OCI-LY3 (cell line): Measurements from ENCODE around the gene TJP3.
A peak's percentile ranks its signal among the peaks of the same experiment; 100 is the strongest.

ENCODE experiments used
- H2AFZ ChIP-seq: fragments of 200-600, 300-600 bp; shearing (Covaris generic); 2 replicates; pipeline ENCODE4 v1.6.0; 2014; ENCODE audit warnings: antibody characterized with exemption, low read depth, low read length
- H3K27ac ChIP-seq: fragments of 200-600, 300-600 bp; sonication (generic); 2 replicates; pipeline ENCODE4 v1.5.1; 2014; ENCODE audit warnings: mild to moderate bottlenecking, low read length, moderate library complexity, mixed read lengths
- H3K27me3 ChIP-seq: fragments of 200-600, 300-600 bp; sonication (generic); 2 replicates; pipeline ENCODE4 v1.6.1; 2014; ENCODE audit warnings: low read depth, low read length, mixed read lengths
- H3K36me3 ChIP-seq: fragments of 200-600, 300-600 bp; sonication (generic); replicated peaks from 2 replicates; pipeline ENCODE3; 2014; ENCODE audit warnings: low read depth, low read length, mixed read lengths
- H3K4me1 ChIP-seq: fragments of 300-600, 200-600 bp; sonication (generic); 2 replicates; pipeline ENCODE4 v1.6.1; 2014; ENCODE audit warnings: low read length, mixed read lengths
- H3K4me2 ChIP-seq: fragments of 200-600, 300-600 bp; sonication (generic); 2 replicates; pipeline ENCODE4 v1.6.1; 2014; ENCODE audit warnings: low read length, mixed read lengths
- H3K4me3 ChIP-seq: fragments of 300-600, 200-600 bp; sonication (generic); 2 replicates; pipeline ENCODE4 v1.5.1; 2014; ENCODE audit warnings: antibody characterized with exemption, mild to moderate bottlenecking, low read length, moderate library complexity
- H3K79me2 ChIP-seq: fragments of 300-600, 200-600 bp; shearing (Covaris generic); 2 replicates; pipeline ENCODE4 v1.6.1; 2014; ENCODE audit warnings: mild to moderate bottlenecking, low read length, mixed read lengths
- H3K9ac ChIP-seq: fragments of 300-600, 200-600 bp; shearing (Covaris generic); 2 replicates; pipeline ENCODE4 v1.6.0; 2014; ENCODE audit warnings: mild to moderate bottlenecking, low read length, moderate library complexity
- H3K9me3 ChIP-seq: fragments of 200-600, 300-600 bp; shearing (Covaris generic); 2 replicates; pipeline ENCODE4 v1.6.1; 2014; ENCODE audit warnings: low read length, mixed read lengths; ENCODE audit not compliant: insufficient read depth
- H4K20me1 ChIP-seq: fragments of 200-600, 300-600 bp; sonication (generic); 2 replicates; pipeline ENCODE4 v1.6.1; 2016; ENCODE audit warnings: low read length, mixed read lengths; ENCODE audit not compliant: insufficient read depth
- EZH2phosphoT487 ChIP-seq: fragments of 200-600 bp; shearing (Covaris generic); IDR thresholded peaks from 2 replicates; pipeline ENCODE4 v1.6.1; 2018; ENCODE audit warnings: antibody characterized with exemption, mixed run types, low read depth
- TF ChIP-seq, protein P1 (sequence below): fragments of 200-600, 300-600 bp; sonication (generic); IDR thresholded peaks from 2 replicates; pipeline ENCODE4 v1.5.1; 2014; ENCODE audit warnings: antibody characterized with exemption, low read length, low read depth

Gene TJP3

DNA sequence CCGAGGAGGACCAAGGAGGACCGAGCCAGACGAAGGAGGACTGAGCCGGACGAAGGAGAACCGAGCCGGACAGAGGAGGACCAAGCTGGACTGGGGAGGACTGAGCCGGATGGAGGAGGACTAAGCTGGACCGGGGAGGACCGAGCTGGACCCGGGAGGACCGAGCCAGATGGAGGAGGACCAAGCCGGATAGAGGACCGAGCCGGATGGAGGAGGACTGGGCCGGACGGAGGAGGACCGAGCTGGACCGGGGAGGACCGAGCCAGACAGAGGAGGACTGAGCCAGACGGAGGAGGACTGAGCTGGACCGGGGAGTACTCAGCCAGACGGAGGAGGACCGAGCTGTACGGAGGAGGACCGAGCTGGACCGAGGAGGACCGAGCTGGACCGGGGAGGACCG, 11.1 kb upstream of the TJP3 start:
- Histone ChIP-seq H3K27ac (peak overlapping the region; percentile 88; the same call in 1 of the 2 replicates), H3K79me2 (peaks cover 80% of the 10 kb centered on the region), H3K27me3 (no peaks in the 10 kb centered on the region), H3K36me3 (peaks cover 3% of the 10 kb centered on the region), H4K20me1 (peaks cover 49% of the 10 kb centered on the region), H3K4me2 (peak overlapping the region; percentile 95), H3K4me1 (peaks cover 34% of the 10 kb centered on the region), H2AFZ (no peak overlapping the region), H3K9me3 (no peaks in the 10 kb centered on the region), H3K9ac (peak overlapping the region; percentile 82; the same call in 1 of the 2 replicates), H3K4me3 (peak overlapping the region; percentile 92; the same call in 1 of the 2 replicates)
- TF ChIP-seq EZH2phosphoT487, result no peak
- TF ChIP-seq, protein P1, sequence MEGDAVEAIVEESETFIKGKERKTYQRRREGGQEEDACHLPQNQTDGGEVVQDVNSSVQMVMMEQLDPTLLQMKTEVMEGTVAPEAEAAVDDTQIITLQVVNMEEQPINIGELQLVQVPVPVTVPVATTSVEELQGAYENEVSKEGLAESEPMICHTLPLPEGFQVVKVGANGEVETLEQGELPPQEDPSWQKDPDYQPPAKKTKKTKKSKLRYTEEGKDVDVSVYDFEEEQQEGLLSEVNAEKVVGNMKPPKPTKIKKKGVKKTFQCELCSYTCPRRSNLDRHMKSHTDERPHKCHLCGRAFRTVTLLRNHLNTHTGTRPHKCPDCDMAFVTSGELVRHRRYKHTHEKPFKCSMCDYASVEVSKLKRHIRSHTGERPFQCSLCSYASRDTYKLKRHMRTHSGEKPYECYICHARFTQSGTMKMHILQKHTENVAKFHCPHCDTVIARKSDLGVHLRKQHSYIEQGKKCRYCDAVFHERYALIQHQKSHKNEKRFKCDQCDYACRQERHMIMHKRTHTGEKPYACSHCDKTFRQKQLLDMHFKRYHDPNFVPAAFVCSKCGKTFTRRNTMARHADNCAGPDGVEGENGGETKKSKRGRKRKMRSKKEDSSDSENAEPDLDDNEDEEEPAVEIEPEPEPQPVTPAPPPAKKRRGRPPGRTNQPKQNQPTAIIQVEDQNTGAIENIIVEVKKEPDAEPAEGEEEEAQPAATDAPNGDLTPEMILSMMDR, result no peak

DNA sequence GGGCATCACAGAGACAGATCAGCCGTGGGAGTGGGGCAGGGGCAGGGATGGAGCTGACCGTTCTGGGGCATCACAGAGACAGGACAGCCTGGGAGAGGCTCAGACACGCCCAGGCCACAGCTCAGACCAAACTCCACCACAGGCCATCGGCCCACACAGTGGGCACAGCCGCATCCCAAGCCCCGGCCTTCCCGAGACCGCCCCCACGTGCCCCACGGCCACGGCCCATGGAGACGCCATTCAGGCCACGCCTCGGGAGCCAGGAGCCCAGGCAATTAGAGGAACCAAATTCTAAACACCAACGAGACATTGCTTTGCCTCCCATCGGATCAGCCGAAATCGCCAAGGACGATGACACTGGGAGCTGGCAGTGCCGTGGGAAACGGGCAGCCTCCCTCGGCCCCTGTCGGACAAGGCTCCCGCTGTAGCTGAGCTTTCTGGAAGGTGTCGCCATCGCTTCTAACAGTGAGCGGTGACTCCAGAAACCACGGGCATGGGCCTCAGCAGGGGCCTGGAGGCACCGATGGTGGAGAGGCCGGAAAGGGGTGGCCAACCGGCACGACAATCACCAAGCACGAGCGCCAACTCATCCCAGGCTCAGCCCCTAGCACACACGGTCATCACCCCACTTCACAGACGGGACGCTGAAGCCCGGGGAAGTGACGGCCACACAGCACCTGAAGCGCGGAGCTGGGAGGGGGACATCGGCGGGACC, 10.4 kb upstream of the TJP3 start:
- TF ChIP-seq EZH2phosphoT487, result no peak
- TF ChIP-seq, protein P1, result no peak
- peak overlapping the region; percentile 95 for H3K4me2 ChIP-seq
- peak overlapping the region; percentile 92 for H3K4me3 ChIP-seq

DNA sequence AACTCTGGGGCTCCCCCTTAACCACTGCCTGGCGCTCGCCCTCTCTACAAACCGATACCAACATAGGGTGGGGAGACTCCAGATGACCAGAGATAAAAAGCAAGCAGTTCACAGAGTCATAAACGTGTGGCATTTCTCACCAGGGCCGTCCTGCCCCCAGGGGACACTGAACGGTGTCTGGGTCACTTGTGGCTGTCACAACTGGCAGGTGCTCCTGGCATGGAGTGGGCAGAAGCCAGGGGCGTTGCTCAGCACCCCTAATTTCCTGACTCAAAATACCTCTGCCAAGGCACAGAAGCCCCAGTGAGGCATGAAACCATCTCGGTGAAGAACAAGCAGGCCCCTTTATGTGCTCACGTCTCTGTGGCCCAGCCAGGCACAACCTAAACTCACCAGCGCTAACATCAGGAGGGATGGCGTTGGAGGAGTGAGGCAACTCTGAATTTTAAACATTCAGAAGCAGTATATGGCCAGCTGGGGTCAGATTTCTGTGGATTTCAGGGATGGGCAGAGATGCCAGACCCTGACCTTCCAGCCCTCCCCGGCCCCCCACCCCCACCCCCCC, 9.7 kb upstream of the TJP3 start:
- H3K9ac ChIP-seq, result peak overlapping the region; percentile 82
- no peak overlapping the region for H2AFZ ChIP-seq
- peak overlapping the region; percentile 88 for H3K27ac ChIP-seq
- H3K27me3 ChIP-seq, result no peaks in the 10 kb centered on the region
- H4K20me1 ChIP-seq, result peaks cover 35% of the 10 kb centered on the region
- TF ChIP-seq, protein P1, result no peak
- no peak for TF ChIP-seq EZH2phosphoT487
- H3K4me3 ChIP-seq, result peak overlapping the region; percentile 92
- H3K36me3 ChIP-seq, result peaks cover 3% of the 10 kb centered on the region
- H3K9me3 ChIP-seq, result no peaks in the 10 kb centered on the region
- peak overlapping the region; percentile 95 for H3K4me2 ChIP-seq
- H3K4me1 ChIP-seq, result peaks cover 34% of the 10 kb centered on the region
- H3K79me2 ChIP-seq, result peaks cover 66% of the 10 kb centered on the region

More for the DNA sequence above, 10.4 kb upstream of the TJP3 start:
- Histone ChIP-seq H2AFZ (no peak overlapping the region), H3K9me3 (no peaks in the 10 kb centered on the region), H3K36me3 (peaks cover 3% of the 10 kb centered on the region), H3K27ac (peak overlapping the region; percentile 88), H4K20me1 (peaks cover 42% of the 10 kb centered on the region), H3K27me3 (no peaks in the 10 kb centered on the region), H3K4me1 (peaks cover 34% of the 10 kb centered on the region), H3K79me2 (peaks cover 73% of the 10 kb centered on the region), H3K9ac (peak overlapping the region; percentile 82)

DNA sequence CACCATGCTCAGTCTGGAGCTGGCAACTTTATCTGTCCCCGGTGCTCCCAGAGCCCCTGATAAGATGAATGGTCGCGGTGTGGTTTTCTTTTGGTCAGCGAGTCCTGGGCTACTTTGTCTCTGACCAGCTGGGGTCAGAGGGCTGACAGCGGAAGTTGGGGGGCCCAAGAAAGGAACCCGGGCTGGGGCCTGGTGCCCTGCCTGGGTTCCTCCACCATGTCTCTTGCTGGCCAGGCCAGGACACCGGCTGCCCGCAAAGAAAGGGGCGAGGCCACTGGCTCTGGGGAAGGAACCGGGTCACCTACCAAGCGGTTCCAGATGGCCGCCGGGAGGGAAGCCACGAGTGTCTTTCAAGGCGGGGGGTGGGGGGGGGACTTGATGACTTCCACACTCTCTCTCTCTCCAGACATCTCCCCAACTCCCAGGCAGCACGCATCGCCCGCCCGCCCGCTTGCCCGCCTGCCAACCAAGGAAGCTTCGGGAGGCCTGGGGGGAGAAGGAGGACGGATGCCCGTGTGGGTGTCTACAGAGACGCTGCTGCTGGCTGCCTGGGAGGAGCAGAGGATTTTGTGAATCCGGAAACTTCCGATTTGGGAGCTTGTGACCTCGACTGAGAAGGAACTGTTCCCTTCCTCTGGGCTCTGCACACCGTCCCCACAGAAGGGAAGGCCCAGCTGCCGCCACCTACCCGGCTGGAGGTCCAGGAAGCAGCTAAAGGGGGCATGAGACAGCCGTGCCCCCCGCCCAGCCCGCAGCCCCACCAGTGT, 9.0 kb upstream of the TJP3 start:
- H4K20me1 ChIP-seq, result peaks cover 33% of the 10 kb centered on the region
- TF ChIP-seq, protein P1, result no peak
- no peak for TF ChIP-seq EZH2phosphoT487
- peak overlapping the region; percentile 88 for H3K27ac ChIP-seq
- peak overlapping the region; percentile 92 for H3K4me3 ChIP-seq
- no peaks in the 10 kb centered on the region for H3K27me3 ChIP-seq
- H3K79me2 ChIP-seq, result peaks cover 59% of the 10 kb centered on the region
- peak overlapping the region; percentile 82 for H3K9ac ChIP-seq
- H3K9me3 ChIP-seq, result no peaks in the 10 kb centered on the region
- peak overlapping the region; percentile 95 for H3K4me2 ChIP-seq
- peaks cover 3% of the 10 kb centered on the region for H3K36me3 ChIP-seq
- peaks cover 34% of the 10 kb centered on the region for H3K4me1 ChIP-seq
- no peak overlapping the region for H2AFZ ChIP-seq
